LNCAP (cell line): ENCODE results near the gene HKDC1.

Experiments
- CTCF ChIP-seq: fragments of 450-650 bp; IDR thresholded peaks from 2 replicates; pipeline ENCODE4 v1.5.1; 2017; ENCODE audit warnings: mild to moderate bottlenecking

HKDC1 gene

GRCh38 chr10:69213591-69214311 lies 6.4 kb upstream of the HKDC1 start:
- no peak for TF ChIP-seq CTCF

GRCh38 chr10:69214666-69215131 lies 5.4 kb upstream of the HKDC1 start:
- no peak for TF ChIP-seq CTCF

GRCh38 chr10:69215405-69216171 lies 4.5 kb upstream of the HKDC1 start:
- TF ChIP-seq CTCF, result no peak

GRCh38 chr10:69216577-69217118 lies 3.5 kb upstream of the HKDC1 start:
- TF ChIP-seq CTCF, result no peak

- no peak for TF ChIP-seq CTCF
Measured at GRCh38 chr10:69217119-69217754, 2.9 kb upstream of the HKDC1 start.

- no peak for TF ChIP-seq CTCF
Measured at GRCh38 chr10:69218831-69219230, 1.3 kb upstream of the HKDC1 start.

GRCh38 chr10:69220507-69220906 lies 375 bp downstream of the HKDC1 start:
- TF ChIP-seq CTCF, result no peak
